Heart left ventricle (tissue), 13 donors: ENCODE measurements around the gene ANO2.

ENCODE experiments used
- POLR2A ChIP-seq, 2 donors: fragments of 450-650 bp; IDR thresholded peaks; one replicate each; pipeline ENCODE4 v1.6.1; 2017; ENCODE audit warnings: antibody characterized with exemption in 2 of 2, mild to moderate bottlenecking in 2 of 2, moderate library complexity in 2 of 2
- TF ChIP-seq, protein P1 (sequence below), 12 donors: fragments of 200-600 bp; sonication (generic) in 4 of 12; IDR thresholded peaks; one replicate each; pipeline versions ENCODE4 v1.5.0 to v1.8.0; 2018 to 2022; ENCODE audit warnings: antibody characterized with exemption in 12 of 12, mild to moderate bottlenecking in 5 of 12
- donor health status: ischemic (EF 13 %, LVEDD 7.1; RV severe dilation, severe dysfunction).
- donor health status: DM: no; HTN: yes; CAD: no.
- donor health status: DM: no; HTN: no; CAD: no.
- donor health status: ischemic (EF 25% LVEDD 6.9; RV normal size, moderate dysfunction).
- donor health status: ischemic (EF 25% LVEDD 5.7; RV mildly dilated, moderate dysfunction).
- donor health status: ischemic (EF 35%, LVEDD 5.7; RV mildly dilated, moderate dysfunction).
- donor health status: nonischemic (EF 11% LVEDD 7.7; RV severe dilation, severe dysfunction).
- donor health status: DM: yes; HTN: yes; CAD: no.
- donor health status: PGD.
- donor health status: ischemic (EF 29% LVEDD 5.4; RV normal size, mild dysfunction).
- donor health status: nonischemic (EF 23%, LVEDD 6.1; RV moderate dilation, normal function).

DNA sequence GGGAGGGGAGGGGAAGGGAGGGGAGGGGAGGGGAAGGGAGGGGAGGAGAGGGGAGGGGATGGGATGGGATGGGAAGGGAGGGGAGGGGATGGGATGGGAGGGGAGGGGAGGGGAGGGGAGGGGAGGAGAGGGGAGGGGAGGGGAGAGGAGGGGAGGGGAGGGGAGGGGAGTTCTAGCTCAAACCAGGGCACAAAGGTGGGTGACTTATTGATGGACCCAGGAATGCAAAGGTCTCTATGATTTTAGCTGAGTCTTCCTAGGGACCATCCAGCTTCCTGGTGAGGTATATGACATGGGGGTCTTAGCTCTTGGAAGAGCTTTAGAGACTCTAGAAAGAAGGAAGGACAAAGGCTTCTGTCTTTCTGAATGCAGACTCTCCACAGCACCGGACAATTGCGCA lies 42.3 kb downstream of the ANO2 start:
- TF ChIP-seq, protein P1, sequence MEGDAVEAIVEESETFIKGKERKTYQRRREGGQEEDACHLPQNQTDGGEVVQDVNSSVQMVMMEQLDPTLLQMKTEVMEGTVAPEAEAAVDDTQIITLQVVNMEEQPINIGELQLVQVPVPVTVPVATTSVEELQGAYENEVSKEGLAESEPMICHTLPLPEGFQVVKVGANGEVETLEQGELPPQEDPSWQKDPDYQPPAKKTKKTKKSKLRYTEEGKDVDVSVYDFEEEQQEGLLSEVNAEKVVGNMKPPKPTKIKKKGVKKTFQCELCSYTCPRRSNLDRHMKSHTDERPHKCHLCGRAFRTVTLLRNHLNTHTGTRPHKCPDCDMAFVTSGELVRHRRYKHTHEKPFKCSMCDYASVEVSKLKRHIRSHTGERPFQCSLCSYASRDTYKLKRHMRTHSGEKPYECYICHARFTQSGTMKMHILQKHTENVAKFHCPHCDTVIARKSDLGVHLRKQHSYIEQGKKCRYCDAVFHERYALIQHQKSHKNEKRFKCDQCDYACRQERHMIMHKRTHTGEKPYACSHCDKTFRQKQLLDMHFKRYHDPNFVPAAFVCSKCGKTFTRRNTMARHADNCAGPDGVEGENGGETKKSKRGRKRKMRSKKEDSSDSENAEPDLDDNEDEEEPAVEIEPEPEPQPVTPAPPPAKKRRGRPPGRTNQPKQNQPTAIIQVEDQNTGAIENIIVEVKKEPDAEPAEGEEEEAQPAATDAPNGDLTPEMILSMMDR (IDR thresholded peaks at IDR 0.05), result no peak
- no peak for TF ChIP-seq POLR2A (IDR thresholded peaks at IDR 0.05)
